HEK293 (cell line): ENCODE data around the gene MGST3.

ENCODE experiments used
- FEZF1 ChIP-seq: fragments of 450-650 bp; formaldehyde crosslinking; IDR thresholded peaks from 2 replicates; pipeline ENCODE4 v1.5.1; 2016; ENCODE audit warnings: missing biosample characterization, missing genetic modification characterization
- GLI4 ChIP-seq: fragments of 450-650 bp; formaldehyde crosslinking; IDR thresholded peaks from 2 replicates; pipeline ENCODE4 v1.5.1; 2016; ENCODE audit warnings: missing biosample characterization, missing genetic modification characterization
- KLF9 ChIP-seq: fragments of 450-650 bp; formaldehyde crosslinking; IDR thresholded peaks from 2 replicates; pipeline ENCODE4 v1.5.1; 2016; ENCODE audit warnings: missing biosample characterization, missing genetic modification characterization, low read depth
- MZF1 ChIP-seq: fragments of 450-650 bp; formaldehyde crosslinking; IDR thresholded peaks from 2 replicates; pipeline ENCODE4 v1.5.1; 2017; ENCODE audit warnings: missing biosample characterization, missing genetic modification characterization, borderline replicate concordance
- PATZ1 ChIP-seq: fragments of 450-650 bp; formaldehyde crosslinking; IDR thresholded peaks from 2 replicates; pipeline ENCODE4 v1.5.1; 2016; ENCODE audit warnings: missing biosample characterization, missing genetic modification characterization
- SETDB1 ChIP-seq: IDR thresholded peaks from one replicate; pipeline ENCODE4 v1.6.1; 2017; ENCODE audit warnings: mild to moderate bottlenecking, low read length, moderate library complexity, mixed read lengths; ENCODE audit not compliant: insufficient read length
- YY1 ChIP-seq: fragments of 450-650 bp; formaldehyde crosslinking; IDR thresholded peaks from 2 replicates; pipeline ENCODE4 v1.5.1; 2018; ENCODE audit warnings: missing biosample characterization, missing genetic modification characterization
- ZBTB21 ChIP-seq: fragments of 450-650 bp; formaldehyde crosslinking; IDR thresholded peaks from 2 replicates; pipeline ENCODE4 v1.5.1; 2017; ENCODE audit warnings: missing biosample characterization, missing genetic modification characterization
- ZFP37 ChIP-seq: fragments of 450-650 bp; formaldehyde crosslinking; IDR thresholded peaks from 2 replicates; pipeline ENCODE4 v1.5.1; 2016; ENCODE audit warnings: missing biosample characterization, missing genetic modification characterization
- ZFP69B ChIP-seq: fragments of 450-650 bp; formaldehyde crosslinking; IDR thresholded peaks from 2 replicates; pipeline ENCODE4 v1.5.1; 2016; ENCODE audit warnings: missing biosample characterization, missing genetic modification characterization
- ZNF155 ChIP-seq: fragments of 450-650 bp; formaldehyde crosslinking; IDR thresholded peaks from 2 replicates; pipeline ENCODE4 v1.5.1; 2016; ENCODE audit warnings: missing biosample characterization, missing genetic modification characterization
- ZNF175 ChIP-seq: fragments of 450-650 bp; formaldehyde crosslinking; IDR thresholded peaks from 2 replicates; pipeline ENCODE4 v1.5.1; 2016; ENCODE audit warnings: missing biosample characterization, missing genetic modification characterization
- ZNF214 ChIP-seq: fragments of 450-650 bp; formaldehyde crosslinking; IDR thresholded peaks from 2 replicates; pipeline ENCODE4 v1.5.1; 2017; ENCODE audit warnings: missing biosample characterization, mild to moderate bottlenecking, missing genetic modification characterization, borderline replicate concordance
- ZNF292 ChIP-seq: fragments of 450-650 bp; formaldehyde crosslinking; IDR thresholded peaks from 2 replicates; pipeline ENCODE4 v1.5.1; 2016; ENCODE audit warnings: low read depth, missing biosample characterization, missing genetic modification characterization, borderline replicate concordance
- ZNF391 ChIP-seq: fragments of 450-650 bp; formaldehyde crosslinking; IDR thresholded peaks from 2 replicates; pipeline ENCODE4 v1.5.1; 2016; ENCODE audit warnings: low read depth, missing biosample characterization, missing genetic modification characterization, borderline replicate concordance
- ZNF426 ChIP-seq: fragments of 450-650 bp; formaldehyde crosslinking; IDR thresholded peaks from 2 replicates; pipeline ENCODE4 v1.5.1; 2017; ENCODE audit warnings: missing biosample characterization, missing genetic modification characterization, mild to moderate bottlenecking, inconsistent platforms, moderate library complexity
- ZNF501 ChIP-seq: fragments of 450-650 bp; formaldehyde crosslinking; IDR thresholded peaks from 2 replicates; pipeline ENCODE4 v1.5.1; 2016; ENCODE audit warnings: missing biosample characterization, missing genetic modification characterization
- ZNF544 ChIP-seq: fragments of 450-650 bp; formaldehyde crosslinking; IDR thresholded peaks from 2 replicates; pipeline ENCODE4 v1.5.0; 2017; ENCODE audit warnings: missing biosample characterization, missing genetic modification characterization
- ZNF596 ChIP-seq: fragments of 450-650 bp; IDR thresholded peaks from 2 replicates; pipeline ENCODE4 v1.5.0; 2018; ENCODE audit warnings: missing biosample characterization, mild to moderate bottlenecking, missing genetic modification characterization, moderate library complexity
- ZNF76 ChIP-seq: fragments of 450-650 bp; formaldehyde crosslinking; IDR thresholded peaks from 2 replicates; pipeline ENCODE4; 2016; ENCODE audit warnings: low read depth, missing biosample characterization, missing genetic modification characterization, borderline replicate concordance
- ZNF768 ChIP-seq: fragments of 450-650 bp; formaldehyde crosslinking; IDR thresholded peaks from 2 replicates; pipeline ENCODE4 v1.5.1; 2018; ENCODE audit warnings: missing biosample characterization, mild to moderate bottlenecking, missing genetic modification characterization
- TF ChIP-seq, protein P1 (sequence below): fragments of 450-650 bp; IDR thresholded peaks from 2 replicates; pipeline ENCODE4 v1.5.1; 2018; ENCODE audit warnings: missing biosample characterization, missing genetic modification characterization
- TF ChIP-seq, protein P2 (sequence below): fragments of 450-650 bp; IDR thresholded peaks from 2 replicates; pipeline ENCODE4 v1.5.1; 2018; ENCODE audit warnings: missing biosample characterization, mild to moderate bottlenecking, missing genetic modification characterization
- TF ChIP-seq, protein P3 (sequence below): fragments of 450-650 bp; formaldehyde crosslinking; IDR thresholded peaks from 2 replicates; pipeline ENCODE4 v1.5.1; 2017; ENCODE audit warnings: missing biosample characterization, mild to moderate bottlenecking, missing genetic modification characterization, moderate library complexity
- TF ChIP-seq, protein P4 (sequence below): fragments of 450-650 bp; formaldehyde crosslinking; IDR thresholded peaks from 2 replicates; pipeline ENCODE4 v1.5.1; 2016; ENCODE audit warnings: missing biosample characterization, missing genetic modification characterization
- TF ChIP-seq, protein P5 (sequence below): fragments of 450-650 bp; formaldehyde crosslinking; optimal IDR thresholded peaks from 2 replicates; pipeline ENCODE3; 2016; ENCODE audit warnings: missing biosample characterization, mild to moderate bottlenecking, missing genetic modification characterization
- TF ChIP-seq, protein P6 (sequence below): fragments of 450-650 bp; formaldehyde crosslinking; IDR thresholded peaks from 2 replicates; pipeline ENCODE4 v1.5.1; 2016; ENCODE audit warnings: missing biosample characterization, missing genetic modification characterization

MGST3 gene

GRCh38 chr1:165597883-165598675 lies 33.0 kb upstream of the MGST3 start (continued):
- TF ChIP-seq ZNF76 (tag by site-specific recombination) (no peak), KLF9 (tag by site-specific recombination) (0 out of 2 replicates have a peak, but pooled peaks have one; percentile 15), YY1 (no peak), PATZ1 (tag by site-specific recombination) (peak; percentile 83), MZF1 (tag by site-specific recombination) (no peak), ZNF155 (tag by site-specific recombination) (no peak), SETDB1 (no peak), GLI4 (tag by site-specific recombination) (no peak; the same call in 1 of the 2 replicates), ZFP69B (tag by site-specific recombination) (peak; percentile 53; the same call in 1 of the 2 replicates), ZNF768 (tag by site-specific recombination) (no peak), ZNF391 (tag by site-specific recombination) (no peak), ZNF175 (no peak), ZNF426 (tag by site-specific recombination) (no peak), ZNF544 (tag by site-specific recombination) (no peak), ZBTB21 (tag by site-specific recombination) (no peak), ZNF214 (tag by site-specific recombination) (no peak), ZNF501 (tag by site-specific recombination) (peak; percentile 21; the same call in 1 of the 2 replicates), ZNF292 (tag by site-specific recombination) (no peak), ZNF596 (no peak), ZFP37 (tag by site-specific recombination) (no peak; the same call in 1 of the 2 replicates), FEZF1 (tag by site-specific recombination) (no peak)
- TF ChIP-seq, protein P1, sequence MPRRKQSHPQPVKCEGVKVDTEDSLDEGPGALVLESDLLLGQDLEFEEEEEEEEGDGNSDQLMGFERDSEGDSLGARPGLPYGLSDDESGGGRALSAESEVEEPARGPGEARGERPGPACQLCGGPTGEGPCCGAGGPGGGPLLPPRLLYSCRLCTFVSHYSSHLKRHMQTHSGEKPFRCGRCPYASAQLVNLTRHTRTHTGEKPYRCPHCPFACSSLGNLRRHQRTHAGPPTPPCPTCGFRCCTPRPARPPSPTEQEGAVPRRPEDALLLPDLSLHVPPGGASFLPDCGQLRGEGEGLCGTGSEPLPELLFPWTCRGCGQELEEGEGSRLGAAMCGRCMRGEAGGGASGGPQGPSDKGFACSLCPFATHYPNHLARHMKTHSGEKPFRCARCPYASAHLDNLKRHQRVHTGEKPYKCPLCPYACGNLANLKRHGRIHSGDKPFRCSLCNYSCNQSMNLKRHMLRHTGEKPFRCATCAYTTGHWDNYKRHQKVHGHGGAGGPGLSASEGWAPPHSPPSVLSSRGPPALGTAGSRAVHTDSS = no peak
- TF ChIP-seq, protein P2, sequence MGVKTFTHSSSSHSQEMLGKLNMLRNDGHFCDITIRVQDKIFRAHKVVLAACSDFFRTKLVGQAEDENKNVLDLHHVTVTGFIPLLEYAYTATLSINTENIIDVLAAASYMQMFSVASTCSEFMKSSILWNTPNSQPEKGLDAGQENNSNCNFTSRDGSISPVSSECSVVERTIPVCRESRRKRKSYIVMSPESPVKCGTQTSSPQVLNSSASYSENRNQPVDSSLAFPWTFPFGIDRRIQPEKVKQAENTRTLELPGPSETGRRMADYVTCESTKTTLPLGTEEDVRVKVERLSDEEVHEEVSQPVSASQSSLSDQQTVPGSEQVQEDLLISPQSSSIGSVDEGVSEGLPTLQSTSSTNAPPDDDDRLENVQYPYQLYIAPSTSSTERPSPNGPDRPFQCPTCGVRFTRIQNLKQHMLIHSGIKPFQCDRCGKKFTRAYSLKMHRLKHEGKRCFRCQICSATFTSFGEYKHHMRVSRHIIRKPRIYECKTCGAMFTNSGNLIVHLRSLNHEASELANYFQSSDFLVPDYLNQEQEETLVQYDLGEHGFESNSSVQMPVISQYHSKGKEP (tag by site-specific recombination) = no peak
- TF ChIP-seq, protein P3, sequence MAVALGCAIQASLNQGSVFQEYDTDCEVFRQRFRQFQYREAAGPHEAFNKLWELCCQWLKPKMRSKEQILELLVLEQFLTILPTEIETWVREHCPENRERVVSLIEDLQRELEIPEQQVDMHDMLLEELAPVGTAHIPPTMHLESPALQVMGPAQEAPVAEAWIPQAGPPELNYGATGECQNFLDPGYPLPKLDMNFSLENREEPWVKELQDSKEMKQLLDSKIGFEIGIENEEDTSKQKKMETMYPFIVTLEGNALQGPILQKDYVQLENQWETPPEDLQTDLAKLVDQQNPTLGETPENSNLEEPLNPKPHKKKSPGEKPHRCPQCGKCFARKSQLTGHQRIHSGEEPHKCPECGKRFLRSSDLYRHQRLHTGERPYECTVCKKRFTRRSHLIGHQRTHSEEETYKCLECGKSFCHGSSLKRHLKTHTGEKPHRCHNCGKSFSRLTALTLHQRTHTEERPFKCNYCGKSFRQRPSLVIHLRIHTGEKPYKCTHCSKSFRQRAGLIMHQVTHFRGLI = no peak
- TF ChIP-seq, protein P4, sequence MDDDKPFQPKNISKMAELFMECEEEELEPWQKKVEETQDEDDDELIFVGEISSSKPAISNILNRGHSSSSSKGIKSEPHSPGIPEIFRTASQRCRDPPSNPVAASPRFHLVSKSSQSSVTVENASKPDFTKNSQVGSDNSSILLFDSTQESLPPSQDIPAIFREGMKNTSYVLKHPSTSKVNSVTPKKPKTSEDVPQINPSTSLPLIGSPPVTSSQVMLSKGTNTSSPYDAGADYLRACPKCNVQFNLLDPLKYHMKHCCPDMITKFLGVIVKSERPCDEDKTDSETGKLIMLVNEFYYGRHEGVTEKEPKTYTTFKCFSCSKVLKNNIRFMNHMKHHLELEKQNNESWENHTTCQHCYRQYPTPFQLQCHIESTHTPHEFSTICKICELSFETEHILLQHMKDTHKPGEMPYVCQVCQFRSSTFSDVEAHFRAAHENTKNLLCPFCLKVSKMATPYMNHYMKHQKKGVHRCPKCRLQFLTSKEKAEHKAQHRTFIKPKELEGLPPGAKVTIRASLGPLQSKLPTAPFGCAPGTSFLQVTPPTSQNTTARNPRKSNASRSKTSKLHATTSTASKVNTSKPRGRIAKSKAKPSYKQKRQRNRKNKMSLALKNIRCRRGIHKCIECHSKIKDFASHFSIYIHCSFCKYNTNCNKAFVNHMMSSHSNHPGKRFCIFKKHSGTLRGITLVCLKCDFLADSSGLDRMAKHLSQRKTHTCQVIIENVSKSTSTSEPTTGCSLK = no peak
- TF ChIP-seq, protein P5, sequence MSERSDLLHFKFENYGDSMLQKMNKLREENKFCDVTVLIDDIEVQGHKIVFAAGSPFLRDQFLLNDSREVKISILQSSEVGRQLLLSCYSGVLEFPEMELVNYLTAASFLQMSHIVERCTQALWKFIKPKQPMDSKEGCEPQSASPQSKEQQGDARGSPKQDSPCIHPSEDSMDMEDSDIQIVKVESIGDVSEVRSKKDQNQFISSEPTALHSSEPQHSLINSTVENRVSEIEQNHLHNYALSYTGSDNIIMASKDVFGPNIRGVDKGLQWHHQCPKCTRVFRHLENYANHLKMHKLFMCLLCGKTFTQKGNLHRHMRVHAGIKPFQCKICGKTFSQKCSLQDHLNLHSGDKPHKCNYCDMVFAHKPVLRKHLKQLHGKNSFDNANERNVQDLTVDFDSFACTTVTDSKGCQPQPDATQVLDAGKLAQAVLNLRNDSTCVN (tag by site-specific recombination) = peak; percentile 25
- TF ChIP-seq, protein P6, sequence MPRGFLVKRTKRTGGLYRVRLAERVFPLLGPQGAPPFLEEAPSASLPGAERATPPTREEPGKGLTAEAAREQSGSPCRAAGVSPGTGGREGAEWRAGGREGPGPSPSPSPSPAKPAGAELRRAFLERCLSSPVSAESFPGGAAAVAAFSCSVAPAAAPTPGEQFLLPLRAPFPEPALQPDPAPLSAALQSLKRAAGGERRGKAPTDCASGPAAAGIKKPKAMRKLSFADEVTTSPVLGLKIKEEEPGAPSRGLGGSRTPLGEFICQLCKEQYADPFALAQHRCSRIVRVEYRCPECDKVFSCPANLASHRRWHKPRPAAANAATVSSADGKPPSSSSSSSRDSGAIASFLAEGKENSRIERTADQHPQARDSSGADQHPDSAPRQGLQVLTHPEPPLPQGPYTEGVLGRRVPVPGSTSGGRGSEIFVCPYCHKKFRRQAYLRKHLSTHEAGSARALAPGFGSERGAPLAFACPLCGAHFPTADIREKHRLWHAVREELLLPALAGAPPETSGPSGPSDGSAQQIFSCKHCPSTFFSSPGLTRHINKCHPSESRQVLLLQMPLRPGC (tag by site-specific recombination) = no peak
